D721Med (cell line): ENCODE measurements around the gene PSMD13.
"Not testable (repeated sequence)": the region's sequence is repeated elsewhere in the genome, so short reads cannot be mapped to it uniquely, and the experiment has no call there.

Experiments
- DNase-seq: peaks from one replicate; pipeline ENCODE4 v3.0.0; 2011; ENCODE audit warnings: low spot score; ENCODE audit not compliant: insufficient read length
- FAIRE-seq: peaks from 2 replicates; lab custom pipeline; 2011; peaks lifted over from hg19 to GRCh38; lab: Jason Lieb, UNC
- CTCF ChIP-seq: IDR thresholded peaks from 2 replicates; pipeline ENCODE4 v1.5.1; 2012; ENCODE audit warnings: mild to moderate bottlenecking, control low read depth; ENCODE audit not compliant: insufficient read depth; ENCODE audit errors: missing control alignments

The PSMD13 gene

GRCh38 chr11:236774-237767 is at the start of gene PSMD13:
PSMD13 (plus strand) TSS chr11:236976; CDS start chr11:237050, 74 bp downstream.
- no peak for TF ChIP-seq CTCF
- no peak for FAIRE-seq
- peak; percentile 37 for DNase-seq

- not testable (repeated sequence) for FAIRE-seq, DNase-seq
These were observed 47.5 kb upstream of the PSMD13 start for GRCh38 chr11:189200-189783.

- FAIRE-seq: not testable (repeated sequence)
These were observed 46.9 kb upstream of the PSMD13 start for GRCh38 chr11:189843-190311.

GRCh38 chr11:190546-190945 is 46.2 kb upstream of the PSMD13 start:
- DNase-seq, FAIRE-seq: not testable (repeated sequence)

More at GRCh38 chr11:189843-190311, 46.9 kb upstream of the PSMD13 start:
- not testable (repeated sequence) for DNase-seq

GRCh38 chr11:191490-192478 is 45.0 kb upstream of the PSMD13 start:
- not testable (repeated sequence) for DNase-seq, FAIRE-seq

- FAIRE-seq, DNase-seq: not testable (repeated sequence)
These were observed 44.1 kb upstream of the PSMD13 start, which contains the start of gene SCGB1C1 for GRCh38 chr11:192674-193128. SCGB1C1 (plus strand) TSS chr11:193078; CDS start chr11:193100, 22 bp downstream.

- not testable (repeated sequence) for DNase-seq, FAIRE-seq
These were observed 43.3 kb upstream of the PSMD13 start for GRCh38 chr11:193481-193880.

- no peak for TF ChIP-seq CTCF
- no peak for DNase-seq
- no peak for FAIRE-seq
These were observed 39.7 kb upstream of the PSMD13 start for GRCh38 chr11:196786-197731.

- TF ChIP-seq CTCF: no peak
- FAIRE-seq: no peak
- no peak for DNase-seq
These were observed 39.0 kb upstream of the PSMD13 start for GRCh38 chr11:197741-198235.
